ENCODE results near the gene SETD4.

DNA sequence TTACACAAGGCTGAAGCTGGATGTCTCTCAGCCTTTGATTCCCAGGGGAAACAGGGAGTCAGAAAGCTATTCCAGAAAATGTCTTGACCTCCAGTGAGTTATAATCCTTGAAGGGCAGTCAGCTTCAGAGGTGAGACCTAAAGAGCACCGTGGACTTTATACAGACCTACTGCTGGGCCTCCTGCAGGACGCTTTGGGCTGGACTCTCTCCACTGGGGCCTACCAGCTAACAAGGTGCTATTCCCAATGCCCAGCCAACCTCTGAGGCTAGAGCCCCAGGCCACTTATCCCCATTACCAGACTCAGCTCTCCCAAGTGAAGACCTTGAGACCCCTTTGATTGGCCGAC, 6.6 kb downstream of the SETD4 start:
- TF ChIP-seq, protein P1, sequence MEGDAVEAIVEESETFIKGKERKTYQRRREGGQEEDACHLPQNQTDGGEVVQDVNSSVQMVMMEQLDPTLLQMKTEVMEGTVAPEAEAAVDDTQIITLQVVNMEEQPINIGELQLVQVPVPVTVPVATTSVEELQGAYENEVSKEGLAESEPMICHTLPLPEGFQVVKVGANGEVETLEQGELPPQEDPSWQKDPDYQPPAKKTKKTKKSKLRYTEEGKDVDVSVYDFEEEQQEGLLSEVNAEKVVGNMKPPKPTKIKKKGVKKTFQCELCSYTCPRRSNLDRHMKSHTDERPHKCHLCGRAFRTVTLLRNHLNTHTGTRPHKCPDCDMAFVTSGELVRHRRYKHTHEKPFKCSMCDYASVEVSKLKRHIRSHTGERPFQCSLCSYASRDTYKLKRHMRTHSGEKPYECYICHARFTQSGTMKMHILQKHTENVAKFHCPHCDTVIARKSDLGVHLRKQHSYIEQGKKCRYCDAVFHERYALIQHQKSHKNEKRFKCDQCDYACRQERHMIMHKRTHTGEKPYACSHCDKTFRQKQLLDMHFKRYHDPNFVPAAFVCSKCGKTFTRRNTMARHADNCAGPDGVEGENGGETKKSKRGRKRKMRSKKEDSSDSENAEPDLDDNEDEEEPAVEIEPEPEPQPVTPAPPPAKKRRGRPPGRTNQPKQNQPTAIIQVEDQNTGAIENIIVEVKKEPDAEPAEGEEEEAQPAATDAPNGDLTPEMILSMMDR (CRISPR knock-in tag; IDR thresholded peaks at IDR 0.05), result no peak
- TF ChIP-seq ZC3H4 (CRISPR knock-in tag; IDR thresholded peaks at IDR 0.05; ENCODE audit: borderline replicate concordance) (no peak), EZH2 (conservative IDR thresholded peaks at IDR 0.05; ENCODE audit: low read depth, low read length) (no peak), BCL6 (CRISPR knock-in tag; IDR thresholded peaks at IDR 0.05) (no peak), BHLHE40 (IDR thresholded peaks at IDR 0.05; ENCODE audit: low read length) (no peak), ZNF549 (CRISPR knock-in tag; IDR thresholded peaks at IDR 0.05) (no peak)

All from HepG2 (cell line).